GM21515 (cell line): ENCODE measurements around the gene SFR1.
"Not testable (repeated sequence)": the region's sequence is repeated elsewhere in the genome, so short reads cannot be mapped to it uniquely, and the experiment has no call there.

Experiments used
- ATAC-seq: cut with Tn5 transposase; IDR thresholded peaks from one replicate; pipeline ENCODE4 v1.9.1; 2021; ENCODE audit not compliant: unreplicated experiment

Gene SFR1

GRCh38 chr10:104155591-104155990, 33.6 kb downstream of the SFR1 start:
- ATAC-seq = no peak

- no peak for ATAC-seq
Observed at GRCh38 chr10:104170610-104171254, 48.8 kb downstream of the SFR1 start.

- ATAC-seq = not testable (repeated sequence)
Observed at GRCh38 chr10:104174136-104174535, 52.2 kb downstream of the SFR1 start.
